ENCODE data around the gene SCRN1.
A peak's percentile ranks its signal among the peaks of the same experiment; 100 is the strongest.

The SCRN1 gene

GRCh38 chr7:29989257-29989995 lies at the start of gene SCRN1:
TSS of gene SCRN1 (minus strand) at chr7:29989801. CDS start at chr7:29969067, 20,734 bp downstream.
- DNase-seq = peak; percentile 18 to 35

- no peak for DNase-seq
Measured at GRCh38 chr7:30038196-30038980, 48.8 kb upstream of the SCRN1 start.

- DNase-seq = no peak
Measured at GRCh38 chr7:30036220-30036619, 46.6 kb upstream of the SCRN1 start.

- no peak for DNase-seq
Measured at GRCh38 chr7:30034501-30034900, 44.9 kb upstream of the SCRN1 start.

GRCh38 chr7:30032310-30033125 lies 42.9 kb upstream of the SCRN1 start:
- no peak for DNase-seq

GRCh38 chr7:30029696-30030095 lies 40.1 kb upstream of the SCRN1 start:
- DNase-seq = peak in 1 of 2 donors; percentile 3

GRCh38 chr7:30028749-30029635 lies 39.4 kb upstream of the SCRN1 start:
- peak in 1 of 2 donors; percentile 31 for DNase-seq

GRCh38 chr7:30028216-30028748 lies 38.7 kb upstream of the SCRN1 start, which contains the start of gene PLEKHA8:
TSS of gene PLEKHA8 (plus strand) at chr7:30028412. CDS start at chr7:30028763, 351 bp downstream.
- DNase-seq = peak; percentile 91 to 92

GRCh38 chr7:30027740-30028215 lies 38.2 kb upstream of the SCRN1 start:
- no peak for DNase-seq

- no peak for DNase-seq
Measured at GRCh38 chr7:30027065-30027456, 37.5 kb upstream of the SCRN1 start.

GRCh38 chr7:30026229-30027064 lies 36.8 kb upstream of the SCRN1 start, which contains the start of gene FKBP14:
TSS of gene FKBP14 (minus strand) at chr7:30026702. CDS start at chr7:30026508, 194 bp downstream.
- peak; percentile 88 to 93 for DNase-seq

- DNase-seq = no peak
Measured at GRCh38 chr7:30023524-30023923, 33.9 kb upstream of the SCRN1 start.

GRCh38 chr7:30022991-30023390 lies 33.4 kb upstream of the SCRN1 start:
- no peak for DNase-seq

- DNase-seq = no peak
Measured at GRCh38 chr7:30020535-30020934, 30.9 kb upstream of the SCRN1 start.

GRCh38 chr7:30019960-30020359 lies 30.4 kb upstream of the SCRN1 start:
- no peak for DNase-seq

- DNase-seq = no peak
Measured at GRCh38 chr7:30019387-30019786, 29.8 kb upstream of the SCRN1 start.

- no peak for DNase-seq
Measured at GRCh38 chr7:30018451-30018850, 28.9 kb upstream of the SCRN1 start.

GRCh38 chr7:30012757-30013156 lies 23.2 kb upstream of the SCRN1 start:
- DNase-seq = no peak

- no peak for DNase-seq
Measured at GRCh38 chr7:30010021-30010420, 20.4 kb upstream of the SCRN1 start.

- DNase-seq = no peak
Measured at GRCh38 chr7:30005464-30005863, 15.9 kb upstream of the SCRN1 start.

- DNase-seq = no peak
Measured at GRCh38 chr7:30003098-30003497, 13.5 kb upstream of the SCRN1 start.

Measured in stimulated activated CD4-positive, alpha-beta T cell treated with anti-CD3 and anti-CD28 coated beads, Interleukin-2, amount 100 ng/mL, for 24 hours (primary cell).